GM19193 (cell line): ENCODE measurements around the gene UGT3A1.

Experiments used
- POLR2A ChIP-seq: IDR thresholded peaks from 4 replicates; pipeline ENCODE4 v1.6.1; 2011; ENCODE audit not compliant: insufficient read depth, insufficient read length; ENCODE audit errors: extremely low read depth

UGT3A1 gene

DNA sequence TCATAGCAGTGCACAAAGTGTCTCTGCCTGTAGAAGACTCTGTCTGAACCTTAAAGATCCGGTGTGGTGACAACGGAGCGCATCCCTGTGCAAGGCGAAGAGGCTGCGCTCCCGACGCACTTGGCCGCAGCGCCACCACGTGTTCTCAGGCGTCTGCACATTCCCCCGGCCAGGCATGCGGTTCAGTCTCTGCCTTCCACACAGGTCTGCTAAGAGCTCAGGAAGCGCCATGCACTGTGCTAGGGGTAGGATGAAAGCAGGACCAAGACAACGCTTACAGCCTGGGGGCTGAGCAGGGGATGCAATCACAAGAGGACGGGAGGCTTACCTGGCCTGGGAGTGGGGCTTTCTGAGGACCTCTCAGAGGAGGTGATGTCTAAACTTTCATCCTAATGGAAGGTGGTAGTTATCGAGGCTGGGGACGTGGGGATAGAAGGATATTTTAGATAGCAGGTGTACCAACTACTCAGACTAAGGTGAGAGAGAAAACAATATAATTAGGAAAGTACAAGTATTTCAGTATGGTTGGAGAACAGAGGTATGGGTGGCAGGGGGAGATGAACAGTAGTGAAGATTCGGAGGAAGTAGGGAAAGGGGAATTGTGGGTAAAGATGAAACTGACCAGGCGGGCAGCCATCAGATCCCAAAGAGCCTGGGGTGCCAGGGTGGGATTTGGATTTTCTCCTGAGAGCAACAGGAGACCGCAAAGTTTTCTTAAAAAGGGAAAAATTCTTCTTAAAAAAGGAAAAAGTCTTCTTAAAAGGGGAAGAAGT lies 66.1 kb downstream of the UGT3A1 start:
- no peak for TF ChIP-seq POLR2A

DNA sequence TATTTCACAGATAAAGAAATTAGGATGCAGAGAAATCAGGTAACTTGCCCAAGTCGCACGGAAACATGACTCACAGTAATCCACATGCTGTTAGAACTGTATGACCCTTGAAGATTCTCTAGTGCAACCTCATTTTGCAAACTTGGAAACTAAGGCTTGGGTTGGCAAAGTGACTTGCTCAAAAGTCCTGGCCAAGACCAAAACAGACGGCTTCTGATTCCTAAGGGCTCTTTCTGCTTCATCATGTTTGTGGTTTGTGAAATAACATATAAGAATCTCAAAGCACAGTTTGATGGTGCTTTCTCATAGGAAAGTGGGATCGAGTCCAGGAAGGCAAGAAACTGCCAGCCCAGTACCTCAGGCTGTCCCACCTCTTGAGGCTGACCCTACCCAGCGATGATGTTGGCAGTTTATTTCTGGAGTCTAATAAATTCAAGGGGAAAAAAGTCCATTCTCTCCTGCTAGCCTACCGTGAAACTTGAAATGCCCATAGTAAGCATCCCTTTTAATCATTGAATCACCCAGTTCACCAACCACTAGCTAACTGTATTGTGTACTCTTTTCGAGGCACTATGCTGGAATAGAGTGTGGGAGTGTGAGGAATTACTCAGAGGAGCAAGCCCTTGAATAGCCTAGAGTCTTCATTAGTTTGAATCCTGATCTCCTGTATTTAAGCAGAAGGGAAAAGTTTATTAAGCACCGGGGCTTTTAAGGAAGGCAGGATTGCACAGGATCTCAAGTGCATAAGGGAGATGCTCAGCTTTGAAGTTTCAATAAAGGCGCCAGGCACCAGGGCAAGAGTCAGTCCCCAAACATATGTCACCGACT lies 66.9 kb downstream of the UGT3A1 start:
- TF ChIP-seq POLR2A: no peak

GRCh38 chr5:35922468-35922867 lies 68.7 kb downstream of the UGT3A1 start:
- TF ChIP-seq POLR2A: no peak

DNA sequence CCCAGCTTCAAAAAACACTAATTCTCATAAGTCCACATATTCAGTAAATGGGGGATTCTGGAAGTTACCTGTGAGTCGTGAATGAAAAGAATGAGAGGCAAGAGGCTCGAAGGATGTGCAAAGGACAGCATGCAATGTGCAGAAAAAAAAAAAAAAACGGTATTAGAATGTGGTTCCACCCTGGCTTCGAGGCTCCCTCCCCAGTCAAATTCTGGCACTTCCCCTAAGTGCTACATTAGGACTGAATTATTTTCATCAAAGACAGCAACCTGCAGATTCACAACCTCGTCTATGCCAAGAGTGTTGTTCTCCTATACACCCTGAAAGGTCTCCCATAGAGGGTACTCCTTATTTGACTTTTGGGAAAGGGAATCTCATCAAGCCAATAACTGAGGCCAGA lies 69.3 kb downstream of the UGT3A1 start:
- no peak for TF ChIP-seq POLR2A

GRCh38 chr5:35920890-35921289 lies 70.3 kb downstream of the UGT3A1 start:
- no peak for TF ChIP-seq POLR2A

DNA sequence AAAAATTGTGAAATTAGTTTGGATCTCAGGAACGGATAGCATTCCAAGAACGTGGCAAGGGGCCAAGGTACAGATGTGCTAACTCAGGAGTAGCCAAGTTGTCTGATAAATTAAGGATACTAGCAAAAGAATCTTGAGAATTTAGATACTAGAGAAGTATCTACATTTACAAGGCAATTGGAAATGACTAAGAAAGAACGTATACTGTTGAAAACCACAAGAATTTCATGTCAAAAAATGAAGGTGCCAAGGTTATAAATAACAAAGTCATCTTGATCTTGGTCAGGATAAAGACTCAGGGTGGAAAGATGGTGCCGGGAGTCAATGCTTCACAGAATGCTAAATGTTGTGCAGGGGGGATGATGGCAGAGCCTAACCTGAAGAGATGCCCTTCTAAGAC lies 72.0 kb downstream of the UGT3A1 start:
- TF ChIP-seq POLR2A: no peak

DNA sequence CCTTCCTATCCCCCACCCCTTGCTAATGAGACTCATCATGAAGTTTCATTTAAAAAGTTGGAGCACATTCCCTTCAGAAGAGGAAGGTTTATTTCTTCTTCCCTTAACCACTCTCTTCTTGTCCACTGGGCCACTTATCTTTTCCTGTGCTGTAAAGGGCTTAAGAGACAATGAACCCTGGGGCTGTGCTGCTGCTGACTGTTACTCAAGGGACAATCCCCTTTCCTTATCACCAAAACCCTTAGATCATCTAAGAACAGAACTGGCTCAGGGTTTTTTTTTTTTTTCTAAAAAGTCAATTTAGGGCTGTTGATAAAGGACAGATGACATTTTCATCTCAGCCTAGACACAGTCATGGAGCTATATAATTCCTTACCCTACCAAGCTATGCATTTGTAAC lies 82.4 kb downstream of the UGT3A1 start:
- no peak for TF ChIP-seq POLR2A

- no peak for TF ChIP-seq POLR2A
Observed at GRCh38 chr5:35908228-35908627, 83.0 kb downstream of the UGT3A1 start.

DNA sequence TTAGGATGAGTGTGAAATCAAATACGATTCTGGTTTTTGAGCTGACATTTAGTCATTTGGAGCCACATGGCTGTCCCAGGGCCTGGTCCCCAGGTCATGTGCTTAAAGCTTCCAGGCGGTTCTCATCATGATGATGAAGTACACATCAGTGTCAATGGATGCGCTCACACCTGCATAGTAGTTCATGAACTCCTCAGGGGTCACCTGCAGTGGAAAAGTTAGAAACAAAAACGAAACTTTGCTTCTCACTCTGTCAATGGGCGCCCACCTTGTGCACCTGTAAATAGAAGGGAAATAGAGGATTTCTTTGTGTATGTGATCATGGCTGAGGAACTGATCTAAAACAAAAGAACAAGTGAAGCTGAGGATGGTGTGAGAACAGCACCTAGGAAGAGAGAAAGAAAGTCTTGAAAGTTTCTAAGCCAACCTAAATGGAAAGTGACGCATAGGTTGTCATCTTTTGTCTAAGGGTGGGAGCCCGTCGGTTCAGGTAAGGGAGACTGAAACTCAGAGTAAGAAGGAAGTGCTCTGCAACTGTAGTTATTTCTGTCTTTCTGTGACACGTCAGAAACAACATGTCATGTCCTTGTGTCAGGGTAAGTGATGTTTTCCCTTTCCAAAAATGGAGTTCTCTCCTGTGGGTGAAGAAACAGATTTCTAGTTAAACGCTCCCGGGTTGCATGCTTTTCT lies 86.6 kb downstream of the UGT3A1 start:
- no peak for TF ChIP-seq POLR2A

DNA sequence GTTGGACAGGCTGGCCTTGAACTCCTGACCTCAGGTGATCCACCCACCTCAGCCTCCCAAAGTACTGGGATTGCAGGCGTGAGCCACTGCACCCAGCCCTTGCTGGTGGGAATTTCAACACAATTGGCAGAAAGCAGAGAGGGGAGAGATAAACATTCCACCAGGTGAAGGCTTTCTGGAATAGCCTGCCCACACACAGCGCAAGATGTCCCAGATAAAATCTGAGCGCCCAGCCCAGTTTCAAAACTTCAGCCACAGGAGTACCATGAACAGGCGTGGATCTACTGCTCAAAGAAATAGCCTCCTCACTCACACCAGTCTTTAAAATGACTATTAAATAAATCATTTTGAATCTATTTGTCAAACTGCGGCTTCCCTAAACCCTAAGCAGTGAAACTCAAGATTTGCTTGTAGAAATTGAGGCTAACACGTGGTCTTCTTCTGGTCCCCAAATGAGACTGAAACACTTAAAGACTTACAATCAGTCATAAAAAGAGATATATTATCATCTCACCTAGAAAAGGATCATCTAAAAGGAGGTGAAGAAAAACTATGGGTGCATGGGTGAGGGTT lies 87.5 kb downstream of the UGT3A1 start:
- no peak for TF ChIP-seq POLR2A

GRCh38 chr5:35902046-35902672 lies 89.0 kb downstream of the UGT3A1 start:
- no peak for TF ChIP-seq POLR2A
